B cell (primary cell): Measurements from ENCODE around the gene CNIH4. TPM values are rescaled to one million over a fixed set of nuclear protein-coding genes. Genes with fewer than 3 reads are reported as not detected.

ENCODE experiments used
- ATAC-seq: fragments of 200-7000 bp; cut with Tn5 transposase; one replicate; pipeline ENCODE4 v1.10.0; 2021; ENCODE audit warnings: low read depth, mild to moderate bottlenecking, moderate number of reproducible peaks, moderate library complexity
- CTCF ChIA-PET: fragments of 350-600 bp; sonication (Branson Sonifier 250); formaldehyde crosslinking; loops from one replicate; lab custom pipeline; 2021; ENCODE audit warnings: antibody characterized with exemption, inconsistent platforms; lab: Charles Lee
- POLR2A ChIA-PET: fragments of 350-600 bp; sonication (Branson Sonifier 250); formaldehyde crosslinking; loops from one replicate; lab custom pipeline; 2021; ENCODE audit warnings: antibody characterized with exemption; lab: Charles Lee
- DNase-seq: peaks from one replicate; pipeline ENCODE4 v3.0.0; 2013
- H2AFZ ChIP-seq: 2 replicates; pipeline ENCODE4 v1.6.1; 2012; ENCODE audit warnings: mild to moderate bottlenecking, low read depth, low read length; ENCODE audit not compliant: insufficient read depth, poor library complexity, severe bottlenecking
- H3K27ac ChIP-seq, 2 donors: 1 replicate in 1 of 2; 2 replicates in 1 of 2; pipeline ENCODE4 v1.5.1; 2012 to 2013; ENCODE audit warnings: low read length in 2 of 2, mild to moderate bottlenecking in 2 of 2, moderate library complexity in 1 of 2
- H3K27me3 ChIP-seq, 4 experiments: fragments of 200-600 bp in 1 of 4; sonication (generic) in 1 of 4; replicated peaks in 1 of 4; 1 replicate in 2 of 4; 2 replicates in 2 of 4; pipeline versions ENCODE4 v1.6.1 to v1.7.0; 2013 to 2016; ENCODE audit warnings: low read length in 3 of 4, mild to moderate bottlenecking in 2 of 4, mixed read lengths in 1 of 4, moderate library complexity in 1 of 4; ENCODE audit not compliant: insufficient read depth in 4 of 4, control insufficient read depth in 3 of 4; ENCODE audit errors: control extremely low read depth in 1 of 4
- H3K36me3 ChIP-seq, 2 experiments: replicated peaks in 1 of 2; 1 replicate in 1 of 2; 2 replicates in 1 of 2; pipeline versions ENCODE4 v1.6.1 to v1.7.1; 2013; ENCODE audit warnings: low read length in 1 of 2; ENCODE audit not compliant: insufficient read depth in 2 of 2, control insufficient read depth in 1 of 2; ENCODE audit errors: control extremely low read depth in 1 of 2, extremely low read depth in 1 of 2
- H3K4me1 ChIP-seq, 2 donors: fragments of 200-600 bp in 1 of 2; sonication (generic) in 1 of 2; 1 replicate in 1 of 2; 2 replicates in 1 of 2; pipeline versions ENCODE4 v1.5.1 to v1.6.1; 2013 to 2017; ENCODE audit warnings: low read length in 2 of 2; ENCODE audit not compliant: control insufficient read depth in 2 of 2, insufficient read depth in 2 of 2
- H3K4me2 ChIP-seq: replicated peaks from 2 replicates; pipeline ENCODE3; 2012; ENCODE audit warnings: mild to moderate bottlenecking, low read depth, low read length; ENCODE audit not compliant: poor library complexity, severe bottlenecking
- H3K4me3 ChIP-seq, 5 experiments: fragments of 200-600 bp in 1 of 5; sonication (generic) in 1 of 5; 1 replicate in 3 of 5; 2 replicates in 2 of 5; pipeline versions ENCODE4 v1.5.1 to v1.7.0; 2011 to 2016; ENCODE audit warnings: low read length in 4 of 5, mild to moderate bottlenecking in 4 of 5, low read depth in 2 of 5, control low read depth in 1 of 5, moderate library complexity in 1 of 5; ENCODE audit not compliant: insufficient read depth in 1 of 5; ENCODE audit errors: control extremely low read depth in 1 of 5, extremely low read depth in 1 of 5
- H3K79me2 ChIP-seq: fragments of 200-600 bp; sonication (generic); one replicate; pipeline ENCODE4 v1.6.0; 2016; ENCODE audit warnings: low read length; ENCODE audit not compliant: control insufficient read depth, insufficient read depth
- H3K9ac ChIP-seq: fragments of 200-600 bp; sonication (generic); 2 replicates; pipeline ENCODE4 v1.6.1; 2017; ENCODE audit warnings: mild to moderate bottlenecking, low read length, moderate library complexity
- H3K9me3 ChIP-seq, 3 donors: one replicate each; pipeline versions ENCODE4 v1.6.1 to v1.7.1; 2013; ENCODE audit warnings: low read length in 2 of 3; ENCODE audit not compliant: control insufficient read depth in 2 of 3, insufficient read depth in 1 of 3; ENCODE audit errors: control extremely low read depth in 1 of 3
- H4K20me1 ChIP-seq: 2 replicates; pipeline ENCODE4 v1.6.0; 2012; ENCODE audit warnings: mild to moderate bottlenecking, low read length; ENCODE audit not compliant: insufficient read depth, control insufficient read depth, poor library complexity, severe bottlenecking
- H3K27ac Mint-ChIP-seq: one replicate; pipeline ENCODE4 v1.8.0; 2021; ENCODE audit warnings: mixed read lengths
- H3K27me3 Mint-ChIP-seq: one replicate; pipeline ENCODE4 v1.8.0; 2021; ENCODE audit warnings: mixed read lengths
- H3K4me1 Mint-ChIP-seq: one replicate; pipeline ENCODE4 v1.8.0; 2021; ENCODE audit warnings: mixed read lengths
- H3K4me3 Mint-ChIP-seq: one replicate; pipeline ENCODE4 v1.8.0; 2021; ENCODE audit warnings: mixed read lengths
- H3K9me3 Mint-ChIP-seq: one replicate; pipeline ENCODE4 v1.8.0; 2022; ENCODE audit warnings: mixed read lengths; ENCODE audit not compliant: insufficient read depth
- CTCF ChIP-seq: fragments of 200-600 bp; IDR thresholded peaks from one replicate; pipeline ENCODE4 v1.8.0; 2022; ENCODE audit warnings: antibody characterized with exemption, mild to moderate bottlenecking
- EZH2 ChIP-seq: IDR thresholded peaks from 2 replicates; pipeline ENCODE4 v1.6.1; 2012; ENCODE audit warnings: borderline replicate concordance, low read depth, mild to moderate bottlenecking, moderate library complexity, low read length; ENCODE audit not compliant: insufficient read depth, poor library complexity, severe bottlenecking
- WGBS: methylation state at CpG from one replicate; pipeline ENCODE4 v1.1.5; 2013; ENCODE audit warnings: missing lambda C conversion rate; ENCODE audit not compliant: insufficient coverage; 5-methylcytosine and 5-hydroxymethylcytosine counted together
- intact Hi-C: fragments of 100-400 bp; cut with micrococcal nuclease; formaldehyde crosslinking; loops from one replicate; pipeline ENCODE4 v1.10.0; 2022
- polyA plus RNA-seq: library from polyadenylated mRNA; depleted of rRNA; stranded (reverse); fragments of >200 nt; gene quantifications from 2 replicates; pipeline ENCODE4 v1.2.3, GENCODE V29; 2012
- total RNA-seq, 2 donors: library from RNA; stranded (reverse); fragments of 120-200 nt in 1 of 2; gene quantifications; 1 replicate in 1 of 2; 2 replicates in 1 of 2; pipeline versions ENCODE4 v1.2.3 to v1.2.4, GENCODE V29; 2013 to 2022

The CNIH4 gene
- total and polyA plus RNA-seq, 2 donors (not counting 1 experiment from before 2014, with no cell fraction given): 13.3 to 27.2 TPM

GRCh38 chr1:224329842-224330753 lies 26.6 kb upstream of the CNIH4 start, which contains the start of gene NVL:
TSS of gene NVL (minus strand) at chr1:224330172. CDS start at chr1:224330127, 45 bp downstream.
- H3K79me2 ChIP-seq: peaks cover 49% of the 10 kb centered on the region
- H3K27ac ChIP-seq: peak within 1 kb of the TSS; percentile 94 to 95
- no peaks in the 10 kb centered on the region for H3K27me3 ChIP-seq
- peaks cover 11 to 25% of the 10 kb centered on the region in 2 donors for H3K4me1 ChIP-seq
- peak within 1 kb of the TSS; percentile 91 for H2AFZ ChIP-seq
- H3K27ac Mint-ChIP-seq: peak within 1 kb of the TSS; percentile 100
- no peaks in the 10 kb centered on the region for H3K9me3 Mint-ChIP-seq
- peak within 1 kb of the TSS; percentile 80 for H3K9ac ChIP-seq
- peaks cover 46% of the 10 kb centered on the region for H3K4me1 Mint-ChIP-seq
- H3K27me3 Mint-ChIP-seq: no peaks in the 10 kb centered on the region
- H4K20me1 ChIP-seq: no peaks in the 10 kb centered on the region
- TF ChIP-seq EZH2: no peak
- no peak for TF ChIP-seq CTCF
- no peaks in the 10 kb centered on the region for H3K9me3 ChIP-seq
- CTCF ChIA-PET: interaction anchor here (0.5 to 4.6 kb wide), 6 partner anchors 15 to 279 kb away, joined by 3 to 45 read pairs (median 4); no protein-coding TSS in a partner anchor
- H3K4me3 ChIP-seq: peak within 1 kb of the TSS; percentile 61 to 88 (median 81)
- H3K4me2 ChIP-seq: peak within 1 kb of the TSS; percentile 85
- H3K4me3 Mint-ChIP-seq: peak within 1 kb of the TSS; percentile 99
- ATAC-seq (peak; percentile 86), DNase-seq (peak; percentile 92)
- H3K36me3 ChIP-seq: no peaks in the 10 kb centered on the region
- intact Hi-C loops: loop anchor here (1.0 to 10.0 kb wide), 6 partner anchors 26 to 485 kb away; partner anchors contain the start of genes CNIH4, DEGS1, FBXO28 and TP53BP2
- whole genome bisulfite sequencing: under 1% methylated on average over 40 of the region's 52 CpGs
- POLR2A ChIA-PET: interaction anchor here (0.6 to 1.0 kb wide), 5 partner anchors 40 to 519 kb away, joined by 3 to 9 read pairs (median 4); partner anchors contain the start of gene DEGS1
